Astrocyte (in vitro differentiated cells and primary cell): ENCODE results near the gene UAP1L1. TPM values are rescaled to one million over a fixed set of nuclear protein-coding genes. Genes with fewer than 3 reads are reported as not detected.

ENCODE experiments used
- DNase-seq: peaks from one replicate; pipeline ENCODE4 v3.0.0-alpha.2; 2010; ENCODE audit warnings: low read depth
- FAIRE-seq: peaks from 2 replicates; lab custom pipeline; 2011; peaks lifted over from hg19 to GRCh38; lab: Jason Lieb, UNC
- H2AFZ ChIP-seq: 2 replicates; pipeline ENCODE4 v1.6.0; 2012; ENCODE audit warnings: low read depth, low read length, inconsistent platforms
- H3K27ac ChIP-seq: 2 replicates; pipeline ENCODE4 v1.5.1; 2011; ENCODE audit warnings: low read depth, low read length, inconsistent platforms
- H3K27me3 ChIP-seq: 2 replicates; pipeline ENCODE4 v1.6.0; 2011; ENCODE audit warnings: low read length, inconsistent platforms; ENCODE audit not compliant: insufficient read depth
- H3K36me3 ChIP-seq: 2 replicates; pipeline ENCODE4 v1.5.1; 2011; ENCODE audit warnings: low read length, inconsistent platforms; ENCODE audit not compliant: insufficient read depth
- H3K4me1 ChIP-seq: 2 replicates; pipeline ENCODE4 v1.5.1; 2011; ENCODE audit warnings: low read length, inconsistent platforms; ENCODE audit not compliant: insufficient read depth
- H3K4me2 ChIP-seq: 2 replicates; pipeline ENCODE4 v1.6.0; 2012; ENCODE audit warnings: low read length, inconsistent platforms
- H3K4me3 ChIP-seq: 2 replicates; pipeline ENCODE4 v1.5.1; 2011; ENCODE audit warnings: low read depth, mild to moderate bottlenecking, low read length, inconsistent platforms; ENCODE audit not compliant: insufficient read depth
- H3K79me2 ChIP-seq: 2 replicates; pipeline ENCODE4 v1.6.0; 2012; ENCODE audit warnings: mild to moderate bottlenecking, low read length, inconsistent platforms; ENCODE audit not compliant: insufficient read depth
- H3K9ac ChIP-seq: 2 replicates; pipeline ENCODE4 v1.6.0; 2012; ENCODE audit warnings: mild to moderate bottlenecking, low read length, inconsistent platforms
- H3K9me3 ChIP-seq: 2 replicates; pipeline ENCODE4 v1.5.1; 2012; ENCODE audit warnings: low read depth, mild to moderate bottlenecking, low read length, inconsistent platforms; ENCODE audit not compliant: insufficient read depth
- H4K20me1 ChIP-seq: 2 replicates; pipeline ENCODE4 v1.6.0; 2012; ENCODE audit warnings: low read length, inconsistent platforms; ENCODE audit not compliant: insufficient read depth
- H3K27ac Mint-ChIP-seq: one replicate; pipeline ENCODE4 v1.8.0; 2021; ENCODE audit warnings: mild to moderate bottlenecking, mixed read lengths; ENCODE audit not compliant: unreplicated experiment
- H3K27me3 Mint-ChIP-seq: one replicate; pipeline ENCODE4 v1.8.0; 2021; ENCODE audit warnings: low read depth, mixed read lengths; ENCODE audit not compliant: unreplicated experiment
- H3K36me3 Mint-ChIP-seq: one replicate; pipeline ENCODE4 v1.8.0; 2021; ENCODE audit warnings: low read depth, mixed read lengths; ENCODE audit not compliant: unreplicated experiment
- H3K4me1 Mint-ChIP-seq: one replicate; pipeline ENCODE4 v1.8.0; 2021; ENCODE audit warnings: low read depth, mixed read lengths; ENCODE audit not compliant: unreplicated experiment
- H3K4me3 Mint-ChIP-seq: one replicate; pipeline ENCODE4 v1.8.0; 2021; ENCODE audit warnings: mild to moderate bottlenecking, moderate library complexity, mixed read lengths; ENCODE audit not compliant: unreplicated experiment
- H3K9me3 Mint-ChIP-seq: one replicate; pipeline ENCODE4 v1.8.0; 2021; ENCODE audit warnings: mild to moderate bottlenecking, mixed read lengths; ENCODE audit not compliant: unreplicated experiment
- CTCF ChIP-seq: IDR thresholded peaks from 2 replicates; pipeline ENCODE4 v1.5.1; 2011; ENCODE audit warnings: low read depth, mild to moderate bottlenecking, inconsistent platforms, low read length, moderate library complexity; ENCODE audit not compliant: insufficient read depth
- EZH2 ChIP-seq: IDR thresholded peaks from 2 replicates; pipeline ENCODE4 v1.6.1; 2012; ENCODE audit warnings: mild to moderate bottlenecking, low read length, inconsistent platforms; ENCODE audit not compliant: insufficient read depth
- total RNA-seq: library from RNA; stranded (reverse); gene quantifications from 2 replicates; pipeline ENCODE4 v1.2.1, GENCODE V29; 2021

The UAP1L1 gene
- total RNA-seq, 1 donor from 2014 or later = 4.0 TPM

DNA sequence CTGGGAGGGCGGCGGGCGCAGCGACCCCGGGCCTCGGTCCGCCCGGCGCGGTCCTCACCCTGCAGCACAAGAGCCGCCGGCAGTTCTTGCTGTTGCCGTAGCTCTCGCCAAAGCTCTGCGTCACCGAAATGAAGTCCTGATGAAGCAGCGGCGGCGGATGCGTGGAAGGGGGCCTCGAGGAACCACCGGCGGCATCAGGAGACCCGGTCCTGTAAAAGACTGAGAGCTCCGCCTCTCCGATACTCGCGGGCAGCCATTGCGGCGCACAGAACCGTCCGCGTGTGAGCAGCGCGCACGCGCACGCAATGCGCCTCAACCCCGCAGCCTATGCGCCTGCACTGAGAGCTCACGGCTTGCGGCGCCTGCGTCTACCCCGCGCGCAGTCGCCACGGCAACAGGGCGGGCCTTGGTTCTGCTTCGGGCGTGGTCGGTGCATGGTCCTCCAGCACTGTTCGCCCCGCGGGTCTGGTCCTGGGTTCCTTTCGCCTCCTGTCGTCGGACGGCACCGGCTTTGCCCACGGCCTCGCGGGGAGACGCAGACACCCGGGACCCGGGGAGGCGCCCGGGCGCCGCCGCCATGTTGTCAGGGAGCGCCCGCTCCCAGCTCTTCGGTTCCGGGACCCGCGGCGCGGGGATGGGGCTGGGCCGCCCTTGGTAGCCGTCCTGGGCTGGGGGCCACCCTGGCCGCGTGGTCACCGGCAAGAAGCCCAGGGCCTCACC lies 52.3 kb downstream of the UAP1L1 start:
- Histone ChIP-seq H3K9me3 (no peaks in the 10 kb centered on the region), H3K36me3 (no peaks in the 10 kb centered on the region), H3K4me3 (peak overlapping the region; percentile 76), H3K79me2 (peaks cover 36% of the 10 kb centered on the region), H2AFZ (peak overlapping the region; percentile 93), H3K4me2 (peak overlapping the region; percentile 90), H3K27ac (peak overlapping the region; percentile 37), H4K20me1 (peaks cover 13% of the 10 kb centered on the region), H3K4me1 (peaks cover 20% of the 10 kb centered on the region), H3K9ac (peak overlapping the region; percentile 82), H3K27me3 (no peaks in the 10 kb centered on the region)
- no peaks in the 10 kb centered on the region for H3K9me3 Mint-ChIP-seq
- H3K4me3 Mint-ChIP-seq = peak overlapping the region; percentile 88
- H3K36me3 Mint-ChIP-seq = peaks cover 1% of the 10 kb centered on the region
- H3K27ac Mint-ChIP-seq = peak overlapping the region; percentile 53
- H3K4me1 Mint-ChIP-seq = peaks cover 20% of the 10 kb centered on the region
- peaks cover 5% of the 10 kb centered on the region for H3K27me3 Mint-ChIP-seq
- DNase-seq = peak; percentile 89
- no peak for FAIRE-seq
- TF ChIP-seq CTCF (no peak), EZH2 (no peak)

- peak overlapping the region; percentile 82 for H3K9ac ChIP-seq
- peak overlapping the region; percentile 76 for H3K4me3 ChIP-seq
- H3K9me3 ChIP-seq = no peaks in the 10 kb centered on the region
- peak overlapping the region; percentile 36 for H3K27ac ChIP-seq
- no peak for FAIRE-seq
- H3K4me3 Mint-ChIP-seq = peak overlapping the region; percentile 91
- H2AFZ ChIP-seq = peak overlapping the region; percentile 93
- peaks cover 20% of the 10 kb centered on the region for H3K4me1 ChIP-seq
- TF ChIP-seq CTCF (no peak), EZH2 (no peak)
- H3K27me3 ChIP-seq = no peaks in the 10 kb centered on the region
- H4K20me1 ChIP-seq = peaks cover 13% of the 10 kb centered on the region
- H3K27ac Mint-ChIP-seq = peak overlapping the region; percentile 84
- no peaks in the 10 kb centered on the region for H3K36me3 ChIP-seq
- H3K79me2 ChIP-seq = peaks cover 36% of the 10 kb centered on the region
- peaks cover 11% of the 10 kb centered on the region for H3K27me3 Mint-ChIP-seq
- DNase-seq = no peak
- H3K9me3 Mint-ChIP-seq = no peaks in the 10 kb centered on the region
- H3K4me1 Mint-ChIP-seq = peaks cover 20% of the 10 kb centered on the region
- peak overlapping the region; percentile 90 for H3K4me2 ChIP-seq
- H3K36me3 Mint-ChIP-seq = peaks cover 1% of the 10 kb centered on the region
Measured at GRCh38 chr9:137130176-137130755, 52.9 kb downstream of the UAP1L1 start.

Other genes starting within 250 kb of the UAP1L1 start
- 3.3 and 4.2 TPM in 2 replicates for gene AJM1, start 235.0 kb upstream of the UAP1L1 start, total RNA-seq
- gene PHPT1, start 228.1 kb upstream of the UAP1L1 start, total RNA-seq = 192 and 215 TPM in 2 replicates
- 8.5 and 9.3 TPM in 2 replicates for gene MAMDC4, start 225.2 kb upstream of the UAP1L1 start, total RNA-seq
- gene EDF1, start 211.2 kb upstream of the UAP1L1 start, total RNA-seq = 364 and 367 TPM in 2 replicates
- gene TRAF2, start 191.0 kb upstream of the UAP1L1 start, total RNA-seq = 12.5 and 14.4 TPM in 2 replicates
- 67.7 and 70.4 TPM in 2 replicates for gene FBXW5, start 132.8 kb upstream of the UAP1L1 start, total RNA-seq
- gene C8G, start 132.3 kb upstream of the UAP1L1 start, total RNA-seq = 0.77 and 1.6 TPM in 2 replicates
- gene LCN12, start 125.2 kb upstream of the UAP1L1 start, total RNA-seq = not detected in 2 replicates
- 5.0 and 5.6 TPM in 2 replicates for gene PTGDS, start 100.0 kb upstream of the UAP1L1 start, total RNA-seq
- gene LCNL1, start 94.5 kb upstream of the UAP1L1 start, total RNA-seq = 0.22 and 0.45 TPM in 2 replicates
- 15.3 and 18.8 TPM in 2 replicates for gene PAXX, start 85.1 kb upstream of the UAP1L1 start, total RNA-seq
- gene CLIC3, start 80.9 kb upstream of the UAP1L1 start, total RNA-seq = 0.39 and 0.48 TPM in 2 replicates
- 16.2 and 20.0 TPM in 2 replicates for gene ABCA2, start 49.3 kb upstream of the UAP1L1 start, total RNA-seq
- gene FUT7, start 45.4 kb upstream of the UAP1L1 start, total RNA-seq = not detected in 2 replicates
- gene NPDC1, start 31.3 kb upstream of the UAP1L1 start, total RNA-seq = 65.9 and 66.8 TPM in 2 replicates
- 0.14 and 0.55 TPM in 2 replicates for gene ENTPD2, start 23.5 kb upstream of the UAP1L1 start, total RNA-seq
- 0.41 and 0.43 TPM in 2 replicates for gene SAPCD2, start 7.0 kb upstream of the UAP1L1 start, total RNA-seq
- 69.2 and 89.0 TPM in 2 replicates for gene MAN1B1, start 9.5 kb downstream of the UAP1L1 start, total RNA-seq
- gene DPP7, start 37.2 kb downstream of the UAP1L1 start, total RNA-seq = 53.8 and 68.7 TPM in 2 replicates
- 0.18 TPM in 1 of 2 replicates, not detected in the other for gene GRIN1, start 61.6 kb downstream of the UAP1L1 start, total RNA-seq
- not detected in 2 replicates for gene LRRC26, start 92.5 kb downstream of the UAP1L1 start, total RNA-seq
- not detected in 2 replicates for gene TMEM210, start 94.5 kb downstream of the UAP1L1 start, total RNA-seq
- gene ANAPC2, start 111.0 kb downstream of the UAP1L1 start, total RNA-seq = 39.2 and 39.7 TPM in 2 replicates
- 49.1 and 52.7 TPM in 2 replicates for gene SSNA1, start 111.2 kb downstream of the UAP1L1 start, total RNA-seq
- gene TPRN, start 123.2 kb downstream of the UAP1L1 start, total RNA-seq = 16.0 and 17.2 TPM in 2 replicates
- 28.7 and 30.9 TPM in 2 replicates for gene TMEM203, start 128.1 kb downstream of the UAP1L1 start, total RNA-seq
- gene NDOR1, start 128.2 kb downstream of the UAP1L1 start, total RNA-seq = 13.7 and 14.5 TPM in 2 replicates
- 4.3 and 4.9 TPM in 2 replicates for gene RNF208, start 144.7 kb downstream of the UAP1L1 start, total RNA-seq
- 1.2 and 1.3 TPM in 2 replicates for gene CYSRT1, start 147.7 kb downstream of the UAP1L1 start, total RNA-seq
- gene RNF224, start 150.0 kb downstream of the UAP1L1 start, total RNA-seq = 0.17 TPM in 1 of 2 replicates, not detected in the other
- gene SLC34A3, start 153.4 kb downstream of the UAP1L1 start, total RNA-seq = 0.09 TPM in 1 of 2 replicates, not detected in the other
- 188 and 218 TPM in 2 replicates for gene TUBB4B, start 163.8 kb downstream of the UAP1L1 start, total RNA-seq
- not detected in 2 replicates for gene STPG3, start 173.8 kb downstream of the UAP1L1 start, total RNA-seq
- gene NELFB, start 177.8 kb downstream of the UAP1L1 start, total RNA-seq = 45.8 and 48.9 TPM in 2 replicates
- gene TOR4A, start 200.2 kb downstream of the UAP1L1 start, total RNA-seq = 10.8 and 11.8 TPM in 2 replicates
- 6.9 and 7.3 TPM in 2 replicates for gene NRARP, start 224.8 kb downstream of the UAP1L1 start, total RNA-seq